ENCODE measurements around the gene BTBD19.

BTBD19 gene

DNA sequence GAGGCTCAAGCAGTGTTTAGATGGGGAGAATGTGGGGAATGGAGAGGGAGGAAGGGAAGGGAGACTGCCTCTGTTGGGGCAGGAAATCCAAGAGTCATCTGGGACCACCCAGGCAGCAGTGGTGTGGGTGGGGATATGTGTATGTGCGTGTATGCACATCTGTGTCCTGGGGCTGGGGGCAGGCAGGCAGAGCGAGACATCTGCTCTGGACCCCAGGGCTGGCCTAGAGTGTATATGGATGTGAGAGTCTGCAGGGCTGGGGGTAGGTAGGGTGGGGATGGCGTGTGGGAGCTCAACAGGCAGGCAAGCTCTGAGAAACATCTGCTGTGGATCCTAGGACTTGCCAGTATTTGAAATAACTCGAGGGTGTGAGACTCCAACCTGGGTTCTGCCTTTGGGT, 31.3 kb downstream of the BTBD19 start:
- no peak overlapping the region for H3K27ac ChIP-seq (ENCODE audit: poor library complexity, severe bottlenecking)
- H3K36me3 ChIP-seq (ENCODE audit: low read depth): no peaks in the 10 kb centered on the region
- no peak for ATAC-seq (ENCODE audit: low read depth)
- H3K27me3 ChIP-seq (ENCODE audit: insufficient read depth, poor library complexity, severe bottlenecking): no peaks in the 10 kb centered on the region
- H3K4me1 ChIP-seq (ENCODE audit: insufficient read depth, poor library complexity, severe bottlenecking): no peaks in the 10 kb centered on the region
- no peak overlapping the region for H3K4me3 ChIP-seq (ENCODE audit: severe bottlenecking)
- H3K9me3 ChIP-seq (ENCODE audit: severe bottlenecking): no peaks in the 10 kb centered on the region
- no peak for DNase-seq (ENCODE audit: low spot score)
- TF ChIP-seq, protein P1, sequence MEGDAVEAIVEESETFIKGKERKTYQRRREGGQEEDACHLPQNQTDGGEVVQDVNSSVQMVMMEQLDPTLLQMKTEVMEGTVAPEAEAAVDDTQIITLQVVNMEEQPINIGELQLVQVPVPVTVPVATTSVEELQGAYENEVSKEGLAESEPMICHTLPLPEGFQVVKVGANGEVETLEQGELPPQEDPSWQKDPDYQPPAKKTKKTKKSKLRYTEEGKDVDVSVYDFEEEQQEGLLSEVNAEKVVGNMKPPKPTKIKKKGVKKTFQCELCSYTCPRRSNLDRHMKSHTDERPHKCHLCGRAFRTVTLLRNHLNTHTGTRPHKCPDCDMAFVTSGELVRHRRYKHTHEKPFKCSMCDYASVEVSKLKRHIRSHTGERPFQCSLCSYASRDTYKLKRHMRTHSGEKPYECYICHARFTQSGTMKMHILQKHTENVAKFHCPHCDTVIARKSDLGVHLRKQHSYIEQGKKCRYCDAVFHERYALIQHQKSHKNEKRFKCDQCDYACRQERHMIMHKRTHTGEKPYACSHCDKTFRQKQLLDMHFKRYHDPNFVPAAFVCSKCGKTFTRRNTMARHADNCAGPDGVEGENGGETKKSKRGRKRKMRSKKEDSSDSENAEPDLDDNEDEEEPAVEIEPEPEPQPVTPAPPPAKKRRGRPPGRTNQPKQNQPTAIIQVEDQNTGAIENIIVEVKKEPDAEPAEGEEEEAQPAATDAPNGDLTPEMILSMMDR (IDR thresholded peaks at IDR 0.05; ENCODE audit: poor library complexity, severe bottlenecking): no peak

DNA sequence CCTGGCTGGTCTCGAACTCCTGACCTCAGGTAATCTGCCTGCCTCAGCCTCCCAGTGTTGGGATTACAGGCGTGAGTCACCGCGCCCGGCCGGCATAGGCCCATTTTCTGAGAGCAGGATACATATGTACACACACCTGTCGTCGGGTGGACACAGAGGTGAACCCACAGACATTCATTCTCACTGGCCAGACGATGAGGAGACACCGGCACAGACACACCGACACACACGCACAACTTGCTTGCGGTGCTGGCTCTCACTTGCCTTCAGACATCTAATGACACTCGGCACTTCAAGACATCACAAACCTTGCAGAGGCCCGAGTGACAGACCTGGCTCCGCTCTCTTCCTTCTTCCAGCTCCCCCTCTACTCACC, 34.2 kb downstream of the BTBD19 start:
- Histone ChIP-seq H3K27ac (ENCODE audit: poor library complexity, severe bottlenecking) (no peak overlapping the region), H3K4me1 (ENCODE audit: insufficient read depth, poor library complexity, severe bottlenecking) (no peaks in the 10 kb centered on the region), H3K36me3 (ENCODE audit: low read depth) (no peaks in the 10 kb centered on the region), H3K9me3 (ENCODE audit: severe bottlenecking) (no peaks in the 10 kb centered on the region), H3K4me3 (ENCODE audit: severe bottlenecking) (peak overlapping the region; percentile 35), H3K27me3 (ENCODE audit: insufficient read depth, poor library complexity, severe bottlenecking) (no peaks in the 10 kb centered on the region)
- peak; percentile 26; the same call in 2 of the 3 replicates for ATAC-seq (ENCODE audit: low read depth)
- no peak for DNase-seq (ENCODE audit: low spot score)
- TF ChIP-seq, protein P1 (IDR thresholded peaks at IDR 0.05; ENCODE audit: poor library complexity, severe bottlenecking): no peak

DNA sequence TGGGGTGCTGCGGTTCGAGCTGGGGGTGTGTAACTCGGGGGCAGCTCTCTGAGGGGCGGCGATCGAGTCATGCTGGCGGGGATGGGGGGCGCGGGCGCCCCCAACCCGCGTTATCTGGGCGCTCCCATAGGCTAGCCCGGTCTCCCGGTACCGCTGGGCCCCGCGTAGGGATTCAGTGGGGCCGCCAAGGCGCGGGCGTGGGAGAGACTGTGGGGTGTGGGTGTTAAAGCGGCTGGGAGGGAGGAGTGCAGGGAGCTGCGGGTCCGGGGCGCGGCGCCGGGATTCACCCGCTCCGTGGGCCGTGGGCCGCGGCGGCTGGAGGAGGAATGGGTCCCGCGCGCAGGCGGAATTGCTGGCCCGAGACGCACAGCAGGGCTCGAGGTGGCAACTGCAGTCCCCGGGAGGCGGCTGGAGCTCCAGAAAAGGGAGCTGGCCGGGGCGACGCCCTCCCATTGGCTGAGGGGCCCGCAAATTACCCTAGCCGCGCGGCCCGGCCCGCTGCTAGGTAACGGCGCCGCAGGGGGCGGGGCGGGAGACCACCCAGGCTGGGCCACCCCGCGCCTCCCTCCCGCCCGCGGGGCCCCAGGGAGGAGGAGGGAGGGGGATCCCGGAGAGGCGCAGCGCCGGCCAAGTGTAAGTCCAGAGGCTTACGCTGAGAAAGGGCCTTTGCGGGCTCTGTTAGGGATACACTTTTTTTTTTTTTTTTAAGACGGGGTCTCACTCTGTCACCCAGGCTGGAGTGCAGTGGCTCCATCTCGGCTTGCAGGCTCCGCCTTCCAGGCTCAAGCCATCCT, 34.7 kb downstream of the BTBD19 start, which contains the start of gene PTCH2:
Gene PTCH2 (minus strand): TSS at position 392 of the 794 bp plus-strand sequence. CDS start 321 bp downstream, at position 71.
- Histone ChIP-seq H3K9me3 (ENCODE audit: severe bottlenecking) (no peaks in the 10 kb centered on the region), H3K4me3 (ENCODE audit: severe bottlenecking) (peak within 1 kb of the TSS; percentile 35), H3K4me1 (ENCODE audit: insufficient read depth, poor library complexity, severe bottlenecking) (no peaks in the 10 kb centered on the region), H3K27ac (ENCODE audit: poor library complexity, severe bottlenecking) (no peak within 1 kb of the TSS), H3K36me3 (ENCODE audit: low read depth) (no peaks in the 10 kb centered on the region), H3K27me3 (ENCODE audit: insufficient read depth, poor library complexity, severe bottlenecking) (no peaks in the 10 kb centered on the region)
- DNase-seq (ENCODE audit: low spot score) (no peak), ATAC-seq (ENCODE audit: low read depth) (peak; percentile 82)
- TF ChIP-seq, protein P1 (IDR thresholded peaks at IDR 0.05; ENCODE audit: poor library complexity, severe bottlenecking): no peak

DNA sequence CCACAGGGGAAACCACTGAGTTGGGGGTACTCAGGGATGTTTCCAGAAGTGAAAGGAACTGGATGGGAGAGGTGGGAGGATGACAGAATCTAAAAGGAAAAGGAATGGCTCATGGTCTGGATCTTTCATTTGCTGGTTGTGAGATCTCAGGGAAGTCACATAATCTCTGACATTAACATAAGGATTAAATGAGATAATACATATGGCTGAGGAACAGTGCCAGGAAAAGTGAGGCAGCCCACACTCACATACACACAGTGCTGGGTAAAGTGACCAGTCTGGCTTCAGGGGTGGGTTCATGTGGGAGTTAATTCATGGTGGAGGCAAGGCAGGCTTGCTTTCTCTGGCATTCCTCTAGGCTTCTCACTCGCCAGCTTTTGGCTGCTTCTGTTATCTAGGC, 38.7 kb downstream of the BTBD19 start:
- H3K27ac ChIP-seq (ENCODE audit: poor library complexity, severe bottlenecking): no peak overlapping the region
- DNase-seq (ENCODE audit: low spot score) (no peak), ATAC-seq (ENCODE audit: low read depth) (no peak)
- TF ChIP-seq, protein P1 (IDR thresholded peaks at IDR 0.05; ENCODE audit: poor library complexity, severe bottlenecking): no peak
- no peaks in the 10 kb centered on the region for H3K27me3 ChIP-seq (ENCODE audit: insufficient read depth, poor library complexity, severe bottlenecking)
- no peak overlapping the region for H3K4me3 ChIP-seq (ENCODE audit: severe bottlenecking)
- H3K4me1 ChIP-seq (ENCODE audit: insufficient read depth, poor library complexity, severe bottlenecking): no peaks in the 10 kb centered on the region
- no peaks in the 10 kb centered on the region for H3K36me3 ChIP-seq (ENCODE audit: low read depth)
- no peaks in the 10 kb centered on the region for H3K9me3 ChIP-seq (ENCODE audit: severe bottlenecking)

DNA sequence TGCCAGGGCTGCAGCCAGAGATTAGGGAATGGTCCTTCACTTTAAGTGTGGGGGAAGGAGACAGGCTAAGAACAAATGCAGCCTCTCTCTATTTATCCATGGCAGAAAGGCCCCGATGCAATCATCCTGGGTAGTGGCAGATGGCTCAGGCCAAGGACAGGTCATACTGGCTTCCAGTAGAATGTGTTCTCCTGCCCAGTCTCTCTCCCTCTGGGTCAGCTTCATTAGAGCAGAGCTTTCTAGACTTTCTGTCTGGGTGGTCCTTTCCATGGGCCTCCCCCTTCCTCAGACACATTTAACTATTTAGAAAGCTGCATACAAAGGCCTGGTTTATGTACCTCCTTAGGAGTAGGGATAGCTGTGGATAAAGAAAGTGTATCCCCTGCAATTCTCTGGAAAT, 39.5 kb downstream of the BTBD19 start:
- H3K4me3 ChIP-seq (ENCODE audit: severe bottlenecking): no peak overlapping the region
- H3K27ac ChIP-seq (ENCODE audit: poor library complexity, severe bottlenecking): no peak overlapping the region
- no peaks in the 10 kb centered on the region for H3K4me1 ChIP-seq (ENCODE audit: insufficient read depth, poor library complexity, severe bottlenecking)
- TF ChIP-seq, protein P1 (IDR thresholded peaks at IDR 0.05; ENCODE audit: poor library complexity, severe bottlenecking): no peak
- H3K27me3 ChIP-seq (ENCODE audit: insufficient read depth, poor library complexity, severe bottlenecking): no peaks in the 10 kb centered on the region
- no peaks in the 10 kb centered on the region for H3K9me3 ChIP-seq (ENCODE audit: severe bottlenecking)
- no peak for DNase-seq (ENCODE audit: low spot score)
- ATAC-seq (ENCODE audit: low read depth): no peak
- no peaks in the 10 kb centered on the region for H3K36me3 ChIP-seq (ENCODE audit: low read depth)

Data from RWPE2 (cell line).